Neutrophil (primary cell): ENCODE data around the gene TRPM2.
A peak's percentile ranks its signal among the peaks of the same experiment; 100 is the strongest.
"Not testable (repeated sequence)": the region's sequence is repeated elsewhere in the genome, so short reads cannot be mapped to it uniquely, and the experiment has no call there.

Experiments used
- H3K27ac ChIP-seq: fragments of 200-600 bp; sonication (generic); 2 replicates; pipeline ENCODE4 v1.5.1; 2016; ENCODE audit warnings: mild to moderate bottlenecking, moderate library complexity
- H3K27me3 ChIP-seq: fragments of 200-600 bp; sonication (generic); 2 replicates; pipeline ENCODE4 v1.6.0; 2016; ENCODE audit warnings: mild to moderate bottlenecking
- H3K36me3 ChIP-seq: fragments of 200-600 bp; sonication (generic); 2 replicates; pipeline ENCODE4 v1.5.1; 2017
- H3K4me1 ChIP-seq, 2 experiments: fragments of 200-600 bp in 1 of 2; sonication (generic) in 1 of 2; 1 replicate in 1 of 2; 2 replicates in 1 of 2; pipeline versions ENCODE4 v1.5.1 to v1.6.1; 2013 to 2016; ENCODE audit warnings: low read depth in 1 of 2, low read length in 1 of 2, mild to moderate bottlenecking in 1 of 2, moderate library complexity in 1 of 2; ENCODE audit not compliant: control insufficient read depth in 1 of 2, insufficient read depth in 1 of 2
- H3K4me3 ChIP-seq, 2 experiments: fragments of 200-600 bp in 1 of 2; sonication (generic) in 1 of 2; 1 replicate in 1 of 2; 2 replicates in 1 of 2; pipeline ENCODE4 v1.5.1; 2013 to 2016; ENCODE audit warnings: low read depth in 1 of 2, low read length in 1 of 2, mild to moderate bottlenecking in 1 of 2, moderate library complexity in 1 of 2
- H3K9me3 ChIP-seq: fragments of 200-600 bp; sonication (generic); 2 replicates; pipeline ENCODE4 v1.5.1; 2016
- TF ChIP-seq, protein P1 (sequence below): fragments of 200-600 bp; sonication (generic); IDR thresholded peaks from 2 replicates; pipeline ENCODE4 v1.5.1; 2016; ENCODE audit warnings: antibody characterized with exemption

The TRPM2 gene

DNA sequence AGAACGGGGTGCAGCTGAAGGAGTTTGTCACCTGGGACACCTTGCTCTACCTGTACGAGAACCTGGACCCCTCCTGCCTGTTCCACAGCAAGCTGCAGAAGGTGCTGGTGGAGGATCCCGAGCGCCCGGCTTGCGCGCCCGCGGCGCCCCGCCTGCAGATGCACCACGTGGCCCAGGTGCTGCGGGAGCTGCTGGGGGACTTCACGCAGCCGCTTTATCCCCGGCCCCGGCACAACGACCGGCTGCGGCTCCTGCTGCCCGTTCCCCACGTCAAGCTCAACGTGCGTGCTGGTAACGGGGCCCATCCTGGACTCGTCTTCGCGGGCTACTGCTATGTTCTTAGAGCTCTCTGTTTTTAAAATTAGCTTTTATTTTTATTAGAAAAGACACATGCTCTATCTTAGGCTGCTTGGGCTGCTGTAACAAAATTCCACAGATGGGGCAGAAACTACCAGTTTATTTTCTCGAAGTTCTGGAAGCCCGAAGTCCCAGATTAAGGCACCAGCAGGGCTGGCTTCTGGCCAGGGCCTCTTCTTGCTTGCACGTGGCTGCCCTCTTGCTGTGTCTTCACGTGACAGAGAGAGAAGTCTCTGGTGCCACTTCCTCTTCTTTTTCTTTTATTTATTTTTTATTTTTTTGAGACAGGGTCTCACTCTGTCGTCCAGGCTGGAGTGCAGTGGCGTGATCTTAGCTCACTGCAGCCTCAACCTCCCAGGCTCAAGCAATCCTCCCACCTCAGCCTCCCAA, 38.1 kb downstream of the TRPM2 start:
- H3K27me3 ChIP-seq, result no peaks in the 10 kb centered on the region
- peaks cover 10 to 16% of the 10 kb centered on the region in 2 experiments for H3K4me1 ChIP-seq
- peaks cover 52% of the 10 kb centered on the region for H3K36me3 ChIP-seq
- no peaks in the 10 kb centered on the region for H3K9me3 ChIP-seq
- TF ChIP-seq, protein P1, sequence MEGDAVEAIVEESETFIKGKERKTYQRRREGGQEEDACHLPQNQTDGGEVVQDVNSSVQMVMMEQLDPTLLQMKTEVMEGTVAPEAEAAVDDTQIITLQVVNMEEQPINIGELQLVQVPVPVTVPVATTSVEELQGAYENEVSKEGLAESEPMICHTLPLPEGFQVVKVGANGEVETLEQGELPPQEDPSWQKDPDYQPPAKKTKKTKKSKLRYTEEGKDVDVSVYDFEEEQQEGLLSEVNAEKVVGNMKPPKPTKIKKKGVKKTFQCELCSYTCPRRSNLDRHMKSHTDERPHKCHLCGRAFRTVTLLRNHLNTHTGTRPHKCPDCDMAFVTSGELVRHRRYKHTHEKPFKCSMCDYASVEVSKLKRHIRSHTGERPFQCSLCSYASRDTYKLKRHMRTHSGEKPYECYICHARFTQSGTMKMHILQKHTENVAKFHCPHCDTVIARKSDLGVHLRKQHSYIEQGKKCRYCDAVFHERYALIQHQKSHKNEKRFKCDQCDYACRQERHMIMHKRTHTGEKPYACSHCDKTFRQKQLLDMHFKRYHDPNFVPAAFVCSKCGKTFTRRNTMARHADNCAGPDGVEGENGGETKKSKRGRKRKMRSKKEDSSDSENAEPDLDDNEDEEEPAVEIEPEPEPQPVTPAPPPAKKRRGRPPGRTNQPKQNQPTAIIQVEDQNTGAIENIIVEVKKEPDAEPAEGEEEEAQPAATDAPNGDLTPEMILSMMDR, result no peak
- peak overlapping the region; percentile 48 for H3K27ac ChIP-seq
- H3K4me3 ChIP-seq, result no peak overlapping the region

DNA sequence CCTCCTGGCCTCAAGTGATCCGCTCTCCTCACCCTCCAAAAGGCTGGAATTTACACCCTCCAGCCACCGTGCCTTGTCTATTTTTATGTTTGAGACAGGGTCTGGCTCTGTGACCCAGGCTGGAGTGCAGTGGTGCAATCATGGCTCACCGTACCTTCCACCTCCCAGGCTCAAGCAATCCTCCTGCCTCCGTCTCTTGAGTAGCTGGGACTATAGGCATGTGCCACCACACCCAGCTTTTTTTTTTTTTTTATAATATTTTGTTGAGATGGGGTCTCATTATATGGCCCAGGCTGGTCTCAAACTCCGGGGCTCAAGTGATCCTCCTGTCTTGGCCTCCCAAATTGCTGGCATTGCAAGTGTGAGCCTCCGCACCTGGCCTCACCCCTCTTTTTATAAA, 38.8 kb downstream of the TRPM2 start:
- Histone ChIP-seq H3K4me3 (no peak overlapping the region), H3K36me3 (peaks cover 55% of the 10 kb centered on the region), H3K4me1 (peaks cover 10 to 16% of the 10 kb centered on the region in 2 experiments), H3K27me3 (no peaks in the 10 kb centered on the region), H3K27ac (peak overlapping the region; percentile 48), H3K9me3 (no peaks in the 10 kb centered on the region)
- TF ChIP-seq, protein P1, result no peak

DNA sequence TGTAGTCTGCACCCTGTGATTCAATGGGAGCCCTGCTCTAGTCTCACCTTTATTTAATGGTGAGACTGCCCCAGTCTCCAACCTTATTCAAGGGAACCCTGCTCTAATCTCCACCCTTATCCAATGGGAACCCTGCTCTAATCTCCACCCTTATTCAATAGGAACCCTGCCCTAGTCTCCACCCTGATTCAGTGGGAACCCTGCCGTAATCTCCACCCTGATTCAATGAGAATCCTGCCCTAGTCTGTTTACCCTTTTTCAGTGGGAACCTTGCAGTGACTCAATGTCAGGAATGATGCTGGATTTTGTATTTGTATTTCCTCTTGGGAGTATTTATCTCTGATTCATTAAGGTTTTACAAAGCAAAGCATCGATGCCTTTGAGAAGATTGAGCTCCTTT, 39.5 kb downstream of the TRPM2 start:
- H3K27ac ChIP-seq, result no peak overlapping the region
- no peaks in the 10 kb centered on the region for H3K9me3 ChIP-seq
- peaks cover 9 to 12% of the 10 kb centered on the region in 2 experiments for H3K4me1 ChIP-seq
- H3K4me3 ChIP-seq, result no peak overlapping the region
- TF ChIP-seq, protein P1, result no peak
- peaks cover 62% of the 10 kb centered on the region for H3K36me3 ChIP-seq
- H3K27me3 ChIP-seq, result no peaks in the 10 kb centered on the region

DNA sequence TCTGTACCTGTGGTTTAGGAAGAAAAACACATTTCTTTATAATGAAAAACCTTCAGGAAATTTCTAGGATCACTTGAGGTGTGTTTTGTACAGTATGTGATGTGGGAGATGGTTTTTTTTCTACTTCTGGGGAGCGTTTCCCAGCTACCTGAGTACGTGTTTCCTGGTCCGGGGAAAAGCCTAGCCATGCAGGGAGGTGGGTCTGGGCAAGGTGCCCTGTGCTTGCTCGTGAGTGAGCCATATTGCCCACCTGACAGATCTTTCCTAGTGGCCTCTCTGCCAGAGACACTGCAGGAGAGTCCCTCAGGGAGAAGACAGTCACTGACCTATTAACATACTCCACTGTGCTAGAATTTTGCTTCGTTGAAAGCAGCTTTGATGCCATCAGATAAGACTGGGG, 41.3 kb downstream of the TRPM2 start:
- H3K36me3 ChIP-seq, result peaks cover 76% of the 10 kb centered on the region

DNA sequence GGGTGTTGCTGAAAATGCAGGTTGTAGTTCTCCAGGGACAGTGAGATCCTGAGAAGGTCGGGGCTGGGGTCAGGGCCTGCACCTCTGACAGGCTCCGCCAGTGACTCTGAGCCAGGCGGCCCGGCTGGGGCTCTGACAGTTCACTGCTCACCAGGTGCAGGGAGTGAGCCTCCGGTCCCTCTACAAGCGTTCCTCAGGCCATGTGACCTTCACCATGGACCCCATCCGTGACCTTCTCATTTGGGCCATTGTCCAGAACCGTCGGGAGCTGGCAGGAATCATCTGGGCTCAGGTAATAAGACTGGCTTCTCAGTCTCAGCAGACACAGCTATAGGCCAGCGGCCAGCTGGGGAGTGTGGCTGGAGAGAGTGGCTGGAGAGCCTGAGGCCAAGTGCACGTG, 41.8 kb downstream of the TRPM2 start:
- TF ChIP-seq, protein P1, result no peak
- Histone ChIP-seq H3K4me1 (peaks cover 4 to 9% of the 10 kb centered on the region in 2 experiments), H3K27me3 (no peaks in the 10 kb centered on the region), H3K27ac (no peak overlapping the region), H3K4me3 (no peak overlapping the region), H3K36me3 (peaks cover 77% of the 10 kb centered on the region), H3K9me3 (no peaks in the 10 kb centered on the region)

More for the DNA sequence above, 41.3 kb downstream of the TRPM2 start:
- no peak overlapping the region for H3K4me3 ChIP-seq
- TF ChIP-seq, protein P1, result no peak
- H3K9me3 ChIP-seq, result no peaks in the 10 kb centered on the region
- peaks cover 4 to 9% of the 10 kb centered on the region in 2 experiments for H3K4me1 ChIP-seq
- H3K27ac ChIP-seq, result no peak overlapping the region
- no peaks in the 10 kb centered on the region for H3K27me3 ChIP-seq

DNA sequence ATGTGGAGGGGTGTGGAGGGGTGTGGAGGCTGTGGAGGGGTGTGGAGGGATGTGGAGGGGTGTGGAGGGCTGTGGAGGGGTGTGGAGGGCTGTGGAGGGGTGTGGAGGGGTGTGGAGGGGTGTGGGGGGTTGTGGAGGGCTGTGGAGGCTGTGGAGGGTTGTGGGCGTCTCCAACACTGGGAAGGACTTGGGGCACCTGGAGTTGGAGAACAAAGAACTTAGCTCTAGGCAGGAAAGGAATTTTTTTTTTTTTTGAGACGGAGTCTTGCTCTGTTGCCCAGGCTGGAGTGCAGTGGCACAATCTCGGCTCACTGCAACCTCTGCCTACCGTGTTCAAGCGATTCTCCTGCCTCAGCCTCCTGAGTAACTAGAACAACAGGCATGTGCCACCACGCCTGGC, 43.4 kb downstream of the TRPM2 start:
- H3K4me1 ChIP-seq, H3K9me3 ChIP-seq, H3K4me3 ChIP-seq: not testable (repeated sequence)

More for the DNA sequence above, 43.4 kb downstream of the TRPM2 start:
- H3K27ac ChIP-seq, H3K27me3 ChIP-seq: not testable (repeated sequence)
- peaks cover 79% of the 10 kb centered on the region for H3K36me3 ChIP-seq
